WI38 (cell line): ENCODE measurements around the gene CFAP58.
"Not testable (repeated sequence)": the region's sequence is repeated elsewhere in the genome, so short reads cannot be mapped to it uniquely, and the experiment has no call there.

ENCODE experiments used
- H3K4me3 ChIP-seq: 2 replicates; pipeline ENCODE4 v1.5.1; 2011; ENCODE audit warnings: low read depth, mild to moderate bottlenecking, control low read depth, low read length
- TF ChIP-seq, protein P1 (sequence below): IDR thresholded peaks from 2 replicates; pipeline ENCODE4 v1.5.1; 2012; ENCODE audit warnings: low read depth, mild to moderate bottlenecking, control low read depth, low read length

Gene CFAP58

DNA sequence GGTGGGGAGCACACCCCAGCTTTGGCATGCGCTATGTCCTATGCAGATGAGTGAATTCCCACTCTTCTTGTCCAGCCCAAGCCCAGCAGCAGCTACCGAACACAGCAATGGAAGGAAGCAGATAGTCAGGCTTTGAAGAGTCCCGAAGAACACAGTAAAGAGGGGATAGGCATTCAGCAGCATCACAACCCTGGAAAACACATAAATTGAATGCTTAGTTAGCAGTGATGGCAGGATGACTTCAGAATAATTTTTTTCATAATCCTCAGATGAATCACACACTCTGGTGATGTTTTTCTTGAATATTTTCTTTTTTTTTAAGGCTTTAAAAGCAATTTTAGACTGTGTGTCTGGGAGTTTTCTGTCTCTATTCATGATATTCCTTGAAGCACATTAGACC, 95.8 kb downstream of the CFAP58 start:
- no peak overlapping the region for H3K4me3 ChIP-seq
- TF ChIP-seq, protein P1, sequence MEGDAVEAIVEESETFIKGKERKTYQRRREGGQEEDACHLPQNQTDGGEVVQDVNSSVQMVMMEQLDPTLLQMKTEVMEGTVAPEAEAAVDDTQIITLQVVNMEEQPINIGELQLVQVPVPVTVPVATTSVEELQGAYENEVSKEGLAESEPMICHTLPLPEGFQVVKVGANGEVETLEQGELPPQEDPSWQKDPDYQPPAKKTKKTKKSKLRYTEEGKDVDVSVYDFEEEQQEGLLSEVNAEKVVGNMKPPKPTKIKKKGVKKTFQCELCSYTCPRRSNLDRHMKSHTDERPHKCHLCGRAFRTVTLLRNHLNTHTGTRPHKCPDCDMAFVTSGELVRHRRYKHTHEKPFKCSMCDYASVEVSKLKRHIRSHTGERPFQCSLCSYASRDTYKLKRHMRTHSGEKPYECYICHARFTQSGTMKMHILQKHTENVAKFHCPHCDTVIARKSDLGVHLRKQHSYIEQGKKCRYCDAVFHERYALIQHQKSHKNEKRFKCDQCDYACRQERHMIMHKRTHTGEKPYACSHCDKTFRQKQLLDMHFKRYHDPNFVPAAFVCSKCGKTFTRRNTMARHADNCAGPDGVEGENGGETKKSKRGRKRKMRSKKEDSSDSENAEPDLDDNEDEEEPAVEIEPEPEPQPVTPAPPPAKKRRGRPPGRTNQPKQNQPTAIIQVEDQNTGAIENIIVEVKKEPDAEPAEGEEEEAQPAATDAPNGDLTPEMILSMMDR: no peak

DNA sequence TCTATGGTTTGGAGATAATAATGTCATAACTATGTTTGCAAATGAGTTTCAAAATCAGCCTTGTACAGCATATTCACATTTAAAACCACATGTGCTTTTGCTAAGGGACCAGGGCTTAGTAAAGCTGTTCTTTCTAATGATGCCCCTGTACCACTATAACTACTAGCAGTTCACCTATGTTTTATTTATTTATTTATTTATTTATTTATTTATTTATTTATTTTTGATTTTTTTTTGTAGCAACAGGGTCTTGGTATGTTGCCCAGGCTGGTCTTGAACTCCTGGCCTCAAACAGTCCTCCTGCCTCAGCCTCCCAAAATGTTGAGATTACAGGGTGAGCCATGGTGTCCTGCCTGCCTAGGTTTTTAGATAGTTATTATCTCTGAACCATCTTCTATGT, 96.9 kb downstream of the CFAP58 start:
- TF ChIP-seq, protein P1: no peak
- no peak overlapping the region for H3K4me3 ChIP-seq

DNA sequence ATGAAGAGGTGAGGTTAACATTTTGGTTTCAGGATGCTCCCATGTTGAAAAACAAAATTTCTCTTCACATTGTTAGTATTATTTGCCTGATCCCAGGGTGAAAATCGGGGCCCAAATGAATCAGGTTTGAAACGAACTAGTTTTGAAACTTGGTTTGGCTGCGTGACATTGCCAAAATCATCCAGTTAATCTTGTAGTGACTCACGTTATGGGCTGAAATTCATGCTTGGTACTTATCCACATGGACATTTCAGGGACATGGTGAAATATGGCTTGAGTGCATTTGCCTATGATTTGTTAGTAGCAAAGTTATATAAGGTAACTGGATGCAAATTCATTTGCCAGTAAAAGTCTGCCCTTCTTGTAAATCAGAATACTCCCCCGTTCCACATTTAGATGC, 97.3 kb downstream of the CFAP58 start:
- H3K4me3 ChIP-seq: no peak overlapping the region
- TF ChIP-seq, protein P1: no peak

DNA sequence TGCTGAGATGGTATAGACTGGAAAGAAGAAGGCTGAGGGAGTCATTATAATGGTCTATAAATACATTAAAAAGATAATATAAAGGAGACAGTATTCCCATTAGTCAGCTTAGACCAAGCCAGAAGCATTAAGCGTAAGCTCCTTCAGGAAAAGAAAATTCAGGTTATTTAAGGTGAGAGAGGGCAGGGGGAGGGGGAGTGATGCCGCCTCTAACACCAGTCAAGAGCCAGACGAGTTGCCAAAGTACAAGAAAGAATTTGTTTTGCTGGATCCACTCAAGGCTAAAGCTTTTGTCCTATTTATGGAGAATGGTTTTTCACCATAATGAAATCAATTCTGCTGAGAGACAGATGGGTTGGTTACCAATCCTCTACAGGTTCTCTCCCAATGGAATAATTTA, 99.3 kb downstream of the CFAP58 start:
- no peak overlapping the region for H3K4me3 ChIP-seq
- TF ChIP-seq, protein P1: no peak

DNA sequence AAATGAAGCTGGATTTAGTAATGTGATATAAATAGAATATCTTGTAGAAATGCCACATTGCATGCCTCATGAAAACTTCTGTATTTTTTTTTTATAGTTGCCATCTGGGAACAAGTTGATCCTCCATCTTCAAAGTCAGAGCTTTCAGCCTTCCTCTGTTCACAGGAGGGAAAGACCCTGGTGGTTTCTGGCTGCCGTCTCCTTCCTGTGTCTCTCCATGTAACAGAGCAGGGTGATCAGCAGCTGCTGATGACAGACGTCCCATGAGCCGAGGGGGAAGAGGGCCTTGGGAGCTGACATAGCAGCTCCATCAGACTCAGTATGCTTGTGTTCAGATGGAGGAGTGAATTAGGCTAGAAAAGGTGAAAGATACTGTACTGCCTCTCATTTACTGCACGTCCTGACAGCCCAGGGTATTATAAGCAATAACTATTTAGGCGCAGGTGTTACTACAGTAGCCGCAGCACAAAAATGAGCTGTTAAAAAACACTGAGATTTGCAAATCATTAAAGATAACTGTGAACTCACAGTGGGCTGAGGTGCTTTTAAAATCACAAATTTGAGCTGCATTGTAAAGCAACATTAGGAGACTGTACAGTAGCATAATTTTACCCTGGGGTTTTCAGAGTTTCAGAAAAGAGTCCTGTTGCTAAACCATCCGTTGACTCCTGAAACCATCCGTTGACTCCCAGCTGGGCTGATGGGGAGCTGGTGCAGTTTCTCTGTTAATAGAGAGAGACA, 103.3 kb downstream of the CFAP58 start:
- H3K4me3 ChIP-seq: no peak overlapping the region
- TF ChIP-seq, protein P1: no peak

DNA sequence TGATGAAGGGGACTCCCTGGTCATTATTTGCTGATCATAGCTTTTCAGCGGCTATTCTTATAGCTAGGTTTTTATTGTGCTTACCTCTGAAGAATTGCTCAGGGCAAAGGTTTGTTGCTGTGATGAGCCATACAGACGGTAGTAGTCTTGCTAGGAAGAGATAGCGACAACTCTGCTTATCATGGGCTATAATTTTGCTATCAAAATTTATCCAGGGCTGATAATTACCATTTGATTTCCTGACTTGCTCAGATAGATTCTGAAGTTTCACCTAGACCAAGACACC, 103.9 kb downstream of the CFAP58 start:
- H3K4me3 ChIP-seq: no peak overlapping the region
- TF ChIP-seq, protein P1: no peak

DNA sequence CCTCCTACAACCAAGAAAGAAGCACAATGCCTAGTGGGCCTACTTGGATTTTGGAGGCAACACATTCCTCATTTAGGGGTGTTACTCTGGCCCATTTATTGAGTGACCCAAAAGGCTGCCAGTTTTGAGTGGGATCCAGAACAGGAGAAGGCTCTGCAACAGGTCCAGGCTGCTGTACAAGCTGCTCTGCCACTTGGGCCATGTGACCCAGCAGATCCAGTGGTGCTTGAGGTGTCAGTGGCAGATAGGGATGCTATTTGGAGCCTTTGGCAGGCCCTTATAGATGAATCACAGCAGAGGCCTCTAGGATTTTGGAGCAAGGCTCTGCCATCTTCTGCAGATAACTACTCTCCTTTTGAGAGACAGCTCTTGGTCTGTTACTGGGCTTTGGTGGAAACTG, 111.9 kb downstream of the CFAP58 start:
- not testable (repeated sequence) for H3K4me3 ChIP-seq

DNA sequence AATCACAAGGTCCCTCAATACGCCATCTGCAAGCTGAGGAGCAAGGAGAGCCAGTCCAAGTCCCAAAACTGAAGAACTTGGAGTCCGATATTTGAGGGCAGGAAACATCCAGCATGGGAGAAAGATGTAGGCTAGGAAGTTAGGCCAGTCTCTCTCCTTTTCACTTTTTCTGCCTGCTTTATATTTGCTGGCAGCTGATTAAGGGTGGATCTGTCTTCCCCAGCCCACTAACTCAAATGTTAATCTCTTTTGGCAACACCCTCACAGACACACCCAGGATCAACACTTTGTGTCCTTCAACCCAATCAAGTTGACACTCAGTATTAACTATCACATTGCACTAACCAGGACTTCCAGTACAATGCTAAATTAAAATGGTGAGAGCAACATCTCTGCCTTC, 115.2 kb downstream of the CFAP58 start:
- not testable (repeated sequence) for H3K4me3 ChIP-seq

DNA sequence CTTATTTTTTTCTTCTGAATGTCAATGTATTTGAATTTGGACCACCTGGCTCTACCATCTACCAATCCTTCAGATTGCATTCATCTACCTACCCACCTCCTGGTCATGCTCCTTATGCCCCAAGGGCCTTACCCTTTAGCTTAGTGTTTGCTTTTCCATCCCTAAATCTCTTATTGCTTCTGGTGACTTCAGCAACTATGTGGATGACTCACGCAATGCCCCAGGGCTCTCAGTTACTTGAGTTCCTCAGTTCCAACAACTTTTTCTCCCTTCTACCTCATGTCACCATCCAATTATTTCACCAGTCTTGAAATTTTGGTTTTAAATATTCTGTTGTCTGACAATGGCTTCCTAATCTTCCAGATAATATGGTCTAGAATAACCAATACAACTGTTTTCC, 118.9 kb downstream of the CFAP58 start:
- TF ChIP-seq, protein P1: no peak
- H3K4me3 ChIP-seq: no peak overlapping the region
